NCI-H2227 (cell line): ENCODE measurements around the gene NUTF2.
"Not testable (repeated sequence)": the region's sequence is repeated elsewhere in the genome, so short reads cannot be mapped to it uniquely, and the experiment has no call there.

Experiments used
- DNase-seq: peaks from one replicate; lab custom pipeline; 2025; ENCODE audit not compliant: unreplicated experiment; lab: John Stamatoyannopoulos, UW

Gene NUTF2

DNA sequence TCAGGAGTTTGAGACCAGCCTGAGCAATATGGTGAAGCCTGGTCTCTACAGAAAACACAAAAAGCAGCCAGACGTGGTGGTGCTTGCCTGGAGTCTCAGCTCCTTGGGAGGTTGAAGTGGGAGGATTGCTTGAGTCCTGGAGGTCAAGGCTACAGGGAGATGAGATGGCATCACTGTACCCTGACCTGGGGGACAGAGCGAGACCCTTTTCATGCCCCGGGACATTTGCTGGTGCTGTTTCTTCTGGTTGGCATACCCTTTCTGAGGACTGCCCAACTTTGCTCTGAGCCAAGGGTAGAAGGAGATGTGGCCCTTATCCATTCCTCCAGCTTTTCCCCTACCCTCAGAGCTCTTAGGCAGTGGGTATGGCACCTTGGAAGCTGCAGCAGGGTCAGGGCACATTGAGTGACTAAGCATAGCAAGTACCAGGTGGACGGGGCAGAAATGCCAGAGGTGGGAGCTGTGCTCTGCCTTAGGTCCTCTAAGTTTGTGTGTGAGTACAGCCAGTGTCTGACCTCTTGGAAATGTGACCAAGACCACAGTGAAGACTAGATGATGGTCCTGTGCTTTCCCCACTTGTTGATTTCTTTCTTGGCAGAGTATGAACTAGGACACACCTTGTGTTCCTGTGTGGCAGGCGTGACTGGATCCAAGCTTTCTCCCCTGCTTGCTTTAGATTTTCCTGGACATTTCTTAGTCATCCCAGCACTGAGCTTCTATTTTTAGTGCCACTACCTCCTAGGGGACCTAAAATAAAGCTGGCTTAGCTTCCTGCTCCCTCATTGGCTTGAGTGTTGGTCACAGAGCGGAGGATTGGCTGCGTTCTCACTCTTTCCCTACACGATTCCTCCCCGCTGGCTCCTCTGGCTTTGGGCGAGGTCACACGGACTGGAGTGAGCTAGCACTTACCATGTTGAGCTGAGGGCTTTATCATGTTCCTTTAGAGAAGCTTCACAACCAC is 16.2 kb downstream of the NUTF2 start:
- no peak for DNase-seq

GRCh38 chr16:67864044-67864443 is 17.3 kb downstream of the NUTF2 start:
- not testable (repeated sequence) for DNase-seq

DNA sequence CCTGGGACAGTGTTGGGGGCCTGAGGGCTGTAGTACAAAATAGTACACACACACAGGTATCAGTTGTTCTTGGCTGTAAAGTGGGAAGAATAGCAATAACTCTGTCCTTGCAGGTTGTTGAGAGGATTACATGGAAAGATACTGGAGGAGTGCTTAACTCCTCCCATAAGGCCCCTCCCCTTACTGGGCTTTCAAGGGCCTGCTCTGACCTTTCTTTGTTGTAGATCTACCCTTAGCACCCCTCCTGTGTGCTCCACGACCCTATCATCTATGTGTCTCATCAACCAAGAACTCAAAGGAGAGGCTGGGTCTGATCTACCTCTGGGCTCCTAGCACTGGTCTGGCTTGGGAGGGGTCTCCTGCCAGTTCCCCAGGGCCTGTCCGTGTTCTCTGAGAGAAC is 17.9 kb downstream of the NUTF2 start:
- no peak for DNase-seq

- DNase-seq, result no peak
These were observed 18.6 kb downstream of the NUTF2 start for GRCh38 chr16:67865318-67865717.

- no peak for DNase-seq
These were observed 21.6 kb downstream of the NUTF2 start for GRCh38 chr16:67868290-67868689.

GRCh38 chr16:67869653-67870052 is 22.9 kb downstream of the NUTF2 start:
- DNase-seq, result no peak

- no peak for DNase-seq
These were observed 24.5 kb downstream of the NUTF2 start for GRCh38 chr16:67871256-67871655.

GRCh38 chr16:67872131-67872630 is 25.4 kb downstream of the NUTF2 start:
- DNase-seq, result no peak

DNA sequence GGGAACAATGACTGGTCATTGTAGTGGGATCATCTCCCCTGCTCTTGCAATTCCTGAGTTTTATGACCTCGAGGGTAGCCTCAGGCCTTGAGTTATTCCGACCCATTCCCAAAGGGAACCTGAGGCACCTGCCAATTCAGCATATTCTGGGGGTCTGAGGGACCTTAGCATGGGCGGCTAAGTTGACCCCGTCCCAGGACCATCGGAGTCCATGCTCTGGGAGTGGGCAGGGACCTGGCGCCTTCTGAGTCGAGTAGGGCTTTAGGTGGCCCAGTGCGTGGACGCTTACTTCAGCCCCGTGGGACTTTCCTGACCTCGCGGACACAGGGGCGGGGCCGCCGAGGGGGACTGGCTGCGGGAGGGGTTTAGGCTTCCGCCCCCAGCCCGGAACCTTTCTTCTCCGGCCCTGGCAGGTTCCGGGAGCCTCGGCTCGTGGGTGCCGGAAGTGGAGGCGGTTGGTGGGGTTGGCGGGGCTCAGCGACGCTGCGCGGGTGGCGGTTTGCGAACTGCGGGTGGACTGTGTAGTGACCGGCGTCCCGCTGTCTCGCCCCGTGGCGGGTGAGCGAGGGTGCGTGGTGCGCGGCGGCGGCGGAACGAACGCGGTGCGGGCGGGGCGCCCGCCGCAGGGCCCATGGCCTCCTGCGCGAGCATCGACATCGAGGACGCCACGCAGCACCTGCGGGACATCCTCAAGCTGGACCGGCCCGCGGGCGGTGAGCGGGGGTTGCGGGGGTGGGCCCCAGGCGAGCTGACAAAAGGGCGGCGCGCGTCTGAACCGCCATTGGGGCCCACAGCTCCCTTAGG is 26.1 kb downstream of the NUTF2 start, which contains the start of gene EDC4:
TSS of gene EDC4 (plus strand) at position 422 of the 804 bp plus-strand sequence. CDS start at position 632, 210 bp downstream.
- DNase-seq, result peak; percentile 76

GRCh38 chr16:67873435-67874370 is 27.0 kb downstream of the NUTF2 start:
- no peak for DNase-seq

- no peak for DNase-seq
These were observed 27.6 kb downstream of the NUTF2 start for GRCh38 chr16:67874372-67874771.

GRCh38 chr16:67877064-67877463 is 30.3 kb downstream of the NUTF2 start:
- no peak for DNase-seq

GRCh38 chr16:67878232-67878631 is 31.5 kb downstream of the NUTF2 start:
- DNase-seq, result no peak

- no peak for DNase-seq
These were observed 32.1 kb downstream of the NUTF2 start for GRCh38 chr16:67878846-67879245.

DNA sequence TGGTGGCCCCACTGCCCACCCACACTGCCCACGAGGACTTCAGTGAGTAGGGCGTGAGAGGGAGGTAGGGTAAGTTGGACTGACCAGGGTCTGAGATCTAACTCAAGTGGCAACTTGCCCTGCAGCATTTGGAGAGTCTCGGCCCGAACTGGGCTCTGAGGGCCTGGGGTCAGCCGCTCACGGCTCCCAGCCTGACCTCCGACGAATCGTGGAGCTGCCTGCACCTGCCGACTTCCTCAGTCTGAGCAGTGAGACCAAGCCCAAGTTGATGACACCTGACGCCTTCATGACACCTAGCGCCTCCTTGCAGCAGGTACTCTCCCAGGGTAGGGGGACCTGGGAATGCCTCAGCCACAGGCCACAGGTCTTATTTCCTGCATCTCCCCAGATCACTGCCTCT is 32.7 kb downstream of the NUTF2 start:
- no peak for DNase-seq

DNA sequence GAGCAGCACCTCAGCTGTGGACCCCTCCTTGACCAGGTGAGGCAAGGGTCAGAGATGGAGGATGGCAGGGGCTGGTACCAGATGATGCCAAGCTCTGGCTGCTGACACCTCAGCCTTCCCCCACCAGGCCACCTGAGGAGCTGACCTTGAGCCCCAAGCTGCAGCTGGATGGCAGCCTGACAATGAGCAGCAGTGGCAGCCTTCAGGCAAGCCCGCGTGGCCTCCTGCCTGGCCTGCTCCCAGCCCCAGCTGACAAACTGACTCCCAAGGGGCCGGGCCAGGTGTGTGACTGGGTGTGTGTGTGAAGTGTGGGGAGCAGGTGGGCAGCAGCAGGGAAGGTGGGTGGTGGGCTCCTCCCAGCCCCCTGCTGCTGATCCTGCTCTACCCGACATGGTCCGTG is 33.2 kb downstream of the NUTF2 start:
- no peak for DNase-seq

- DNase-seq, result no peak
These were observed 33.9 kb downstream of the NUTF2 start for GRCh38 chr16:67880584-67880983.

- DNase-seq, result no peak
These were observed 35.0 kb downstream of the NUTF2 start for GRCh38 chr16:67881621-67882161.

GRCh38 chr16:67882374-67883145 is 35.8 kb downstream of the NUTF2 start:
- DNase-seq, result no peak
